Measurements from ENCODE around the gene SNN. TPM values are rescaled to one million over a fixed set of nuclear protein-coding genes. Genes with fewer than 3 reads are reported as not detected.

Gene SNN
- total and polyA plus RNA-seq, 12 donors, result 10.1 to 61.4 (median 35.9) TPM

GRCh38 chr16:11676799-11677198 is 8.5 kb downstream of the SNN start:
- Histone ChIP-seq H3K4me1 (peaks cover 46 to 100% (median 93%) of the 10 kb centered on the region in 9 donors), H3K36me3 (peaks cover 0 to 65% (median 27%) of the 10 kb centered on the region in 9 donors), H3K4me3 (no peak overlapping the region), H3K27me3 (no peaks in the 10 kb centered on the region), H3K9me3 (no peaks in the 10 kb centered on the region), H3K27ac (peak overlapping the region in 9 of 10 donors; percentile 5 to 88 (median 52))
- DNase-seq (no peak), ATAC-seq (no peak)
- WGBS, 2 donors, result 92 to 93% methylated on average over 14 of the region's 14 CpGs
- intact Hi-C loops (cut with DNase I), result no loop called here
- no peak for TF ChIP-seq CTCF (IDR thresholded peaks at IDR 0.05)

- Histone ChIP-seq H3K27me3 (no peaks in the 10 kb centered on the region), H3K36me3 (peaks cover 0 to 72% (median 27%) of the 10 kb centered on the region in 9 donors), H3K4me1 (peaks cover 45 to 100% (median 93%) of the 10 kb centered on the region in 9 donors), H3K4me3 (no peak overlapping the region), H3K9me3 (no peaks in the 10 kb centered on the region), H3K27ac (peak overlapping the region in 9 of 10 donors; percentile 5 to 88 (median 52))
- no peak for DNase-seq
- TF ChIP-seq CTCF (IDR thresholded peaks at IDR 0.05), result no peak
- intact Hi-C loops (cut with DNase I), result no loop called here
- ATAC-seq, result peak in 2 of 8 donors; percentile 4 to 19
- WGBS, 2 donors, result 61 to 63% methylated on average over 9 of the region's 9 CpGs
Measured at GRCh38 chr16:11677451-11677951, 9.2 kb downstream of the SNN start.

- WGBS, 2 donors, result 64 to 76% methylated on average over 18 of the region's 18 CpGs
- no peak for ATAC-seq
- intact Hi-C loops (cut with DNase I), result no loop called here
- peak overlapping the region in 8 of 10 donors; percentile 28 to 88 (median 52) for H3K27ac ChIP-seq
- no peaks in the 10 kb centered on the region for H3K27me3 ChIP-seq
- H3K4me3 ChIP-seq, result no peak overlapping the region
- TF ChIP-seq CTCF (IDR thresholded peaks at IDR 0.05), result no peak
- peaks cover 0 to 76% (median 27%) of the 10 kb centered on the region in 9 donors for H3K36me3 ChIP-seq
- peaks cover 39 to 100% (median 93%) of the 10 kb centered on the region in 9 donors for H3K4me1 ChIP-seq
- H3K9me3 ChIP-seq, result no peaks in the 10 kb centered on the region
- DNase-seq, result no peak
Measured at GRCh38 chr16:11677959-11678881, 10.0 kb downstream of the SNN start.

GRCh38 chr16:11679250-11679649 is 11.0 kb downstream of the SNN start:
- peaks cover 0 to 87% (median 34%) of the 10 kb centered on the region in 9 donors for H3K36me3 ChIP-seq
- no peak for ATAC-seq

More at GRCh38 chr16:11679250-11679649, 11.0 kb downstream of the SNN start:
- H3K27ac ChIP-seq, result peak overlapping the region in 2 of 10 donors; percentile 36 to 37
- no peaks in the 10 kb centered on the region for H3K27me3 ChIP-seq
- TF ChIP-seq CTCF (IDR thresholded peaks at IDR 0.05), result no peak
- intact Hi-C loops (cut with DNase I), result no loop called here
- no peaks in the 10 kb centered on the region for H3K9me3 ChIP-seq
- H3K4me3 ChIP-seq, result no peak overlapping the region
- peaks cover 31 to 93% (median 87%) of the 10 kb centered on the region in 9 donors for H3K4me1 ChIP-seq
- no peak for DNase-seq
- 85 to 87% methylated on average over 13 of the region's 13 CpGs for WGBS, 2 donors
